K562 (cell line): ENCODE measurements around the gene PCSK5. TPM values are rescaled to one million over a fixed set of nuclear protein-coding genes. Genes with fewer than 3 reads are reported as not detected.

Experiments
- ATAC-seq: fragments of 200-7000 bp; cut with Tn5 transposase; 3 replicates; pipeline ENCODE4 v1.9.1; 2020; ENCODE audit warnings: moderate library complexity
- BruUV-seq: library from RNA; stranded (reverse); fragments of 400-500 nt; replicated peaks from 2 replicates; lab custom pipeline; 2021; lab: Mats Ljungman, UMichigan
- CTCF ChIA-PET: fragments of 300-600 bp; formaldehyde crosslinking; extraction: SDS; loops from one replicate; lab custom pipeline; 2021; ENCODE audit warnings: low intra/inter-chr PET ratio; lab: Yijun Ruan, JAX
- POLR2A ChIA-PET: fragments of 300-600, 350-650 bp; sonication (Branson Sonifier 250); formaldehyde crosslinking; extraction: SDS; loops from one replicate; lab custom pipeline; 2021; ENCODE audit warnings: antibody characterized with exemption, inconsistent platforms; lab: Yijun Ruan, JAX
- DNase-seq, 4 experiments: peaks; one replicate each; pipeline versions ENCODE4 v3.0.0 to v3.0.0-alpha.2; 2011 to 2018; ENCODE audit warnings: low spot score in 3 of 4, mixed read lengths in 3 of 4; ENCODE audit errors: extremely low read depth in 1 of 4
- FAIRE-seq: peaks from 2 replicates; lab custom pipeline; 2011; peaks lifted over from hg19 to GRCh38; lab: Jason Lieb, UNC
- H2AFZ ChIP-seq: 2 replicates; pipeline ENCODE4 v1.6.0; 2011; ENCODE audit warnings: low read depth, low read length, control low read depth, inconsistent platforms
- H3K27ac ChIP-seq: fragments of 200-600 bp; 3 replicates; pipeline ENCODE4 v1.8.0; 2011; ENCODE audit warnings: low read depth, mild to moderate bottlenecking, control low read depth, inconsistent platforms, low read length, moderate library complexity, mixed read lengths; ENCODE audit errors: extremely low read depth
- H3K27me3 ChIP-seq, 2 experiments: fragments of 300-600 bp in 1 of 2; 2 replicates in 1 of 2; 3 replicates in 1 of 2; pipeline versions ENCODE4 v1.6.0 to v1.8.0; 2011; ENCODE audit warnings: inconsistent platforms in 2 of 2, low read length in 2 of 2, mild to moderate bottlenecking in 1 of 2, mixed read lengths in 1 of 2, moderate library complexity in 1 of 2; ENCODE audit not compliant: control insufficient read depth in 2 of 2, insufficient read depth in 2 of 2
- H3K36me3 ChIP-seq: fragments of 300-600 bp; 3 replicates; pipeline ENCODE4 v1.8.0; 2011; ENCODE audit warnings: mild to moderate bottlenecking, low read length, inconsistent platforms; ENCODE audit not compliant: control insufficient read depth, insufficient read depth
- H3K4me1 ChIP-seq, 2 experiments: fragments of 200-600 bp in 1 of 2; replicated peaks in 1 of 2; 2 replicates in 1 of 2; 3 replicates in 1 of 2; pipeline versions ENCODE4 v1.5.1 to v1.8.0; 2011; ENCODE audit warnings: inconsistent platforms in 2 of 2, low read length in 2 of 2, mild to moderate bottlenecking in 1 of 2, mixed read lengths in 1 of 2, moderate library complexity in 1 of 2; ENCODE audit not compliant: control insufficient read depth in 2 of 2, insufficient read depth in 2 of 2
- H3K4me2 ChIP-seq: 2 replicates; pipeline ENCODE4 v1.6.1; 2011; ENCODE audit warnings: low read length, control low read depth, inconsistent platforms, mixed read lengths; ENCODE audit not compliant: insufficient read depth
- H3K4me3 ChIP-seq: fragments of 200-600 bp; sonication (generic), shearing (Covaris generic); 2 replicates; pipeline ENCODE4 v1.5.1; 2016; ENCODE audit warnings: control low read depth, inconsistent platforms
- H3K79me2 ChIP-seq: fragments of 200-600 bp; 3 replicates; pipeline ENCODE4 v1.8.0; 2011; ENCODE audit warnings: low read length, inconsistent platforms; ENCODE audit not compliant: control insufficient read depth, insufficient read depth
- H3K9ac ChIP-seq, 2 experiments: 2 replicates each; pipeline versions ENCODE4 v1.6.0 to v1.6.1; 2011; ENCODE audit warnings: low read depth in 2 of 2, low read length in 2 of 2, control low read depth in 1 of 2, inconsistent platforms in 1 of 2, mild to moderate bottlenecking in 1 of 2, mixed read lengths in 1 of 2; ENCODE audit not compliant: insufficient read depth in 1 of 2
- H3K9me1 ChIP-seq: one replicate; pipeline ENCODE4 v1.6.0; 2011; ENCODE audit warnings: inconsistent platforms, mild to moderate bottlenecking, low read length, moderate library complexity; ENCODE audit not compliant: control insufficient read depth, insufficient read depth
- H3K9me3 ChIP-seq: replicated peaks from 2 replicates; pipeline ENCODE4 v1.5.1; 2011; ENCODE audit warnings: low read depth, low read length, inconsistent platforms; ENCODE audit not compliant: control insufficient read depth, insufficient read depth
- H4K20me1 ChIP-seq: replicated peaks from 2 replicates; pipeline ENCODE4 v1.6.1; 2011; ENCODE audit warnings: low read length, inconsistent platforms, mixed read lengths; ENCODE audit not compliant: control insufficient read depth, insufficient read depth
- EP400 ChIP-seq: fragments of 450-650 bp; IDR thresholded peaks from 2 replicates; pipeline ENCODE4 v1.6.1; 2017; ENCODE audit warnings: antibody characterized with exemption, mild to moderate bottlenecking, moderate library complexity
- FOXK2 ChIP-seq, 2 experiments: fragments of 450-650 bp; IDR thresholded peaks in 1 of 2; conservative IDR thresholded peaks in 1 of 2; 2 replicates each; pipeline ENCODE4 v1.6.1; 2016; ENCODE audit warnings: low read depth in 2 of 2, mild to moderate bottlenecking in 1 of 2
- HCFC1 ChIP-seq: IDR thresholded peaks from 2 replicates; pipeline ENCODE4 v1.6.1; 2012; ENCODE audit warnings: low read depth, low read length, improper control_type of control experiment
- HMGXB4 ChIP-seq: sonication (generic); formaldehyde crosslinking; IDR thresholded peaks from 2 replicates; pipeline ENCODE4 v1.8.1; 2023; ENCODE audit warnings: mild to moderate bottlenecking, missing genetic modification reagents
- HNRNPK ChIP-seq: fragments of 200-400 bp; formaldehyde crosslinking; IDR thresholded peaks from one replicate; pipeline ENCODE4 v1.6.1; 2018; ENCODE audit warnings: mild to moderate bottlenecking, low read depth, low read length; ENCODE audit not compliant: poor library complexity, severe bottlenecking
- KDM4B ChIP-seq, 2 experiments: fragments of 450-650 bp in 1 of 2; sonication (generic) in 1 of 2; IDR thresholded peaks; 2 replicates each; pipeline ENCODE4 v1.6.1; 2016 to 2017; ENCODE audit warnings: borderline replicate concordance in 2 of 2, antibody characterized with exemption in 1 of 2, low read depth in 1 of 2, mild to moderate bottlenecking in 1 of 2
- KHSRP ChIP-seq: fragments of 450-650 bp; IDR thresholded peaks from 2 replicates; pipeline ENCODE4 v1.6.1; 2017
- KLF6 ChIP-seq: fragments of 250-450 bp; sonication (Bioruptor Pico); IDR thresholded peaks from 2 replicates; pipeline ENCODE4 v1.4.0; 2020; ENCODE audit warnings: mild to moderate bottlenecking, moderate library complexity, borderline replicate concordance
- NEUROD1 ChIP-seq: fragments of 150-350 bp; IDR thresholded peaks from 2 replicates; pipeline ENCODE4 v1.6.1; 2014; ENCODE audit warnings: borderline replicate concordance, low read length, low read depth; ENCODE audit not compliant: partially characterized antibody
- NFYB ChIP-seq: IDR thresholded peaks from 2 replicates; pipeline ENCODE4 v1.6.1; 2011; ENCODE audit warnings: mild to moderate bottlenecking, moderate library complexity; ENCODE audit not compliant: insufficient read length; ENCODE audit errors: extremely low read depth
- NR2F6 ChIP-seq: fragments of 450-650 bp; formaldehyde crosslinking; IDR thresholded peaks from 2 replicates; pipeline ENCODE4 v1.4.0; 2020; ENCODE audit warnings: mild to moderate bottlenecking
- RNF2 ChIP-seq: sonication (generic); IDR thresholded peaks from 2 replicates; pipeline ENCODE4 v1.6.1; 2016
- TBP ChIP-seq: optimal IDR thresholded peaks from 2 replicates; pipeline ENCODE3; 2011; ENCODE audit warnings: low read depth, low read length, improper control_type of control experiment
- TEAD4 ChIP-seq, 2 experiments: sonication (generic) in 1 of 2; formaldehyde crosslinking in 1 of 2; IDR thresholded peaks; 2 replicates each; pipeline versions ENCODE4 v1.6.1 to v1.8.0; 2012 to 2022; ENCODE audit warnings: borderline replicate concordance in 1 of 2, inconsistent platforms in 1 of 2, low read length in 1 of 2, mild to moderate bottlenecking in 1 of 2, missing genetic modification reagents in 1 of 2
- ZNF347 ChIP-seq: fragments of 450-650 bp; formaldehyde crosslinking; IDR thresholded peaks from 2 replicates; pipeline ENCODE4 v1.4.0; 2020; ENCODE audit warnings: low read depth, mild to moderate bottlenecking, moderate library complexity
- WGBS: fragments of 100-300 bp; shearing (Covaris generic); methylation state at CpG from one replicate; pipeline ENCODE4 v1.1.6; 2016; ENCODE audit warnings: low coverage, mixed read lengths; ENCODE audit not compliant: insufficient coverage; ENCODE audit errors: missing lambda C conversion rate; 5-methylcytosine and 5-hydroxymethylcytosine counted together
- in situ Hi-C: fragments of 300-500 bp; cut with MboI; formaldehyde crosslinking; loops from 4 replicates; pipeline ENCODE4 v1.15.0; 2018; ENCODE audit warnings: inconsistent platforms, mixed read lengths
- intact Hi-C: fragments of 100-400 bp; cut with micrococcal nuclease; formaldehyde crosslinking; loops from 2 replicates; pipeline ENCODE4 v1.14.2; 2022
- polyA plus RNA-seq, 8 experiments: library from polyadenylated mRNA; depleted of rRNA in 4 of 8; stranded (reverse) in 5 of 8; unstranded in 3 of 8; fragments of >200 nt; fragmentation: Nextera tagmentation in 2 of 8; fragmentation: Illumina TruSeq in 1 of 8; extraction: Ambion mirVana in 2 of 8; extraction: Trizol in 1 of 8; gene quantifications; 2 replicates each; pipeline versions ENCODE4 v1.2.1 to v1.2.3, GENCODE V29; 2011 to 2014; ENCODE audit warnings: inconsistent platforms in 1 of 8, missing spikeins in 1 of 8
- total RNA-seq, 7 experiments: library from RNA; depleted of rRNA in 6 of 7; stranded (reverse); fragments of >200 nt in 6 of 7; fragmentation: Illumina TruSeq in 2 of 7; extraction: Trizol in 2 of 7; gene quantifications; 2 replicates each; pipeline versions ENCODE4 v1.2.1 to v1.2.3, GENCODE V29; 2011 to 2021; ENCODE audit warnings: low replicate concordance in 1 of 7

PCSK5 gene
- total and polyA plus RNA-seq, 9 of the 15 experiments (the other 6 are each of a cell fraction or from before 2014, with no cell fraction given), result not detected

- TF ChIP-seq HMGXB4 (CRISPR knock-in tag) (no peak), ZNF347 (no peak), EP400 (no peak)
Measured at GRCh38 chr9:75894566-75894965, 4.1 kb downstream of the PCSK5 start (continued).

- intact Hi-C loops, result no loop called here
- CTCF ChIA-PET, result no interaction called here
- FAIRE-seq, result no peak
- H3K79me2 ChIP-seq, result no peaks in the 10 kb centered on the region
- H3K27me3 ChIP-seq, result peaks cover 0 to 21% of the 10 kb centered on the region in 2 experiments; a peak in 2 of 5 replicates
- H4K20me1 ChIP-seq, result no peaks in the 10 kb centered on the region
- POLR2A ChIA-PET, result interaction anchor here (0.6 kb wide), 2 partner anchors 21 to 293 kb away, joined by 3 read pairs; no protein-coding TSS in a partner anchor
- no peaks in the 10 kb centered on the region for H3K9me1 ChIP-seq
- BruUV-seq, result no TSS peak
- no peak for ATAC-seq
- in situ Hi-C loops, result no loop called here
- H3K36me3 ChIP-seq, result no peaks in the 10 kb centered on the region
- H3K4me2 ChIP-seq, result no peak overlapping the region
- WGBS, result 0% methylated on average over 3 of the region's 3 CpGs
- no peak for DNase-seq
- no peak overlapping the region for H3K9ac ChIP-seq
- TF ChIP-seq KDM4B (IDR thresholded peaks at IDR 0.05; ENCODE audit: borderline replicate concordance in 2 of 2, low read depth in 1 of 2) (no peak), NEUROD1 (no peak), HNRNPK (no peak), TBP (no peak), HCFC1 (no peak), KHSRP (no peak), NR2F6 (CRISPR knock-in tag) (no peak), RNF2 (no peak), TEAD4 (IDR thresholded peaks at IDR 0.05; ENCODE audit: low read length) (no peak), TEAD4 (CRISPR knock-in tag; IDR thresholded peaks at IDR 0.05; ENCODE audit: borderline replicate concordance) (no peak), KLF6 (no peak), NFYB (no peak), FOXK2 (conservative IDR thresholded peaks at IDR 0.05 in 1 of 2, IDR thresholded peaks at IDR 0.05 in 1 of 2; ENCODE audit: low read depth in 2 of 2) (no peak)
- peaks cover 0 to 11% of the 10 kb centered on the region in 2 experiments; a peak in 2 of 5 replicates for H3K4me1 ChIP-seq
- H2AFZ ChIP-seq, result no peak overlapping the region
- H3K4me3 ChIP-seq, result no peak overlapping the region
- H3K27ac ChIP-seq, result no peak overlapping the region
- no peaks in the 10 kb centered on the region for H3K9me3 ChIP-seq
Measured at GRCh38 chr9:75895112-75895511, 4.6 kb downstream of the PCSK5 start.
